ENCODE data around the gene POU2AF3. TPM values are rescaled to one million over a fixed set of nuclear protein-coding genes. Genes with fewer than 3 reads are reported as not detected.

POU2AF3 gene
- total and polyA plus RNA-seq, 2 donors from 2014 or later: 4.3 to 4.9 TPM

GRCh38 chr11:111253630-111254029, 44.7 kb upstream of the POU2AF3 start:
- Histone ChIP-seq H3K27me3 (ENCODE audit: control insufficient read depth, insufficient read depth, low read length) (no peaks in the 10 kb centered on the region), H3K36me3 (ENCODE audit: control insufficient read depth in 2 of 3, insufficient read depth in 3 of 3, low read length in 3 of 3) (no peaks in the 10 kb centered on the region), H3K27ac (ENCODE audit: low read depth in 2 of 2, low read length in 2 of 2) (no peak overlapping the region), H3K9me3 (ENCODE audit: control insufficient read depth in 2 of 3, insufficient read depth in 1 of 3, low read length in 3 of 3) (no peaks in the 10 kb centered on the region), H3K4me1 (ENCODE audit: control insufficient read depth in 2 of 3, insufficient read depth in 2 of 3, low read depth in 1 of 3, low read length in 3 of 3) (no peaks in the 10 kb centered on the region), H3K4me3 (ENCODE audit: low read length in 3 of 3) (no peak overlapping the region), H3K9ac (ENCODE audit: low read length in 3 of 3) (no peak overlapping the region)
- intact Hi-C loops (cut with DNase I): no loop called here
- DNase-seq: no peak
- no peak for TF ChIP-seq CTCF (IDR thresholded peaks at IDR 0.05; ENCODE audit: borderline replicate concordance, extremely low read depth, insufficient read depth)
- no peak for FAIRE-seq

- Histone ChIP-seq H3K27ac (ENCODE audit: low read depth in 2 of 2, low read length in 2 of 2) (no peak overlapping the region), H3K4me3 (ENCODE audit: low read length in 3 of 3) (no peak overlapping the region), H3K9me3 (ENCODE audit: control insufficient read depth in 2 of 3, insufficient read depth in 1 of 3, low read length in 3 of 3) (no peaks in the 10 kb centered on the region), H3K36me3 (ENCODE audit: control insufficient read depth in 2 of 3, insufficient read depth in 3 of 3, low read length in 3 of 3) (no peaks in the 10 kb centered on the region), H3K9ac (ENCODE audit: low read length in 3 of 3) (no peak overlapping the region), H3K4me1 (ENCODE audit: control insufficient read depth in 2 of 3, insufficient read depth in 2 of 3, low read depth in 1 of 3, low read length in 3 of 3) (no peaks in the 10 kb centered on the region), H3K27me3 (ENCODE audit: control insufficient read depth, insufficient read depth, low read length) (no peaks in the 10 kb centered on the region)
- DNase-seq (no peak), FAIRE-seq (no peak)
- intact Hi-C loops (cut with DNase I): no loop called here
- TF ChIP-seq CTCF (IDR thresholded peaks at IDR 0.05; ENCODE audit: borderline replicate concordance, extremely low read depth, insufficient read depth): no peak
Measured at GRCh38 chr11:111258046-111258445, 40.3 kb upstream of the POU2AF3 start.

DNA sequence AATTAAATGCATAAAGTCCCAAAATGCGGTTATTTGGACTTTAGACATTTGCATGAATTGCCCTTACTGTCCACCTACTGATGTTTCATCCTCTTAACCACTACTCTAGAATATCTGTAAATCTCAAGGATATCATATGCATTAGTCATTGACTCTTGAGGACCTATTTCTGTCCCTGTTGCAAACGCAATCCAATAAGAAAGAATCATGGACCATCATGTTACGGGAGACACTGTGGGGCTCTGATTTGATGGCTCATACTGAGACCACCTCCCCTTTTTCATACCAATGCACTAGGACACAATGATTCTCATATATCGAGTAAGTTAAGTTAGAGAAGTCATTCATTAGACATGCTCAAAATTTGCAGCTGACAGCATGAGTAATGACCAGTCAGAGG, 38.5 kb upstream of the POU2AF3 start:
- Histone ChIP-seq H3K9ac (ENCODE audit: low read length in 3 of 3) (no peak overlapping the region), H3K27ac (ENCODE audit: low read depth in 2 of 2, low read length in 2 of 2) (no peak overlapping the region), H3K4me1 (ENCODE audit: control insufficient read depth in 2 of 3, insufficient read depth in 2 of 3, low read depth in 1 of 3, low read length in 3 of 3) (no peaks in the 10 kb centered on the region), H3K9me3 (ENCODE audit: control insufficient read depth in 2 of 3, insufficient read depth in 1 of 3, low read length in 3 of 3) (no peaks in the 10 kb centered on the region), H3K4me3 (ENCODE audit: low read length in 3 of 3) (no peak overlapping the region), H3K27me3 (ENCODE audit: control insufficient read depth, insufficient read depth, low read length) (no peaks in the 10 kb centered on the region), H3K36me3 (ENCODE audit: control insufficient read depth in 2 of 3, insufficient read depth in 3 of 3, low read length in 3 of 3) (no peaks in the 10 kb centered on the region)
- DNase-seq: no peak
- intact Hi-C loops (cut with DNase I): no loop called here
- no peak for FAIRE-seq
- TF ChIP-seq CTCF (IDR thresholded peaks at IDR 0.05; ENCODE audit: borderline replicate concordance, extremely low read depth, insufficient read depth): no peak

GRCh38 chr11:111260811-111261210, 37.5 kb upstream of the POU2AF3 start:
- no peak overlapping the region for H3K27ac ChIP-seq (ENCODE audit: low read depth in 2 of 2, low read length in 2 of 2)
- no peaks in the 10 kb centered on the region for H3K9me3 ChIP-seq (ENCODE audit: control insufficient read depth in 2 of 3, insufficient read depth in 1 of 3, low read length in 3 of 3)
- H3K36me3 ChIP-seq (ENCODE audit: control insufficient read depth in 2 of 3, insufficient read depth in 3 of 3, low read length in 3 of 3): no peaks in the 10 kb centered on the region
- no peaks in the 10 kb centered on the region for H3K4me1 ChIP-seq (ENCODE audit: control insufficient read depth in 2 of 3, insufficient read depth in 2 of 3, low read depth in 1 of 3, low read length in 3 of 3)
- intact Hi-C loops (cut with DNase I): no loop called here
- no peak overlapping the region for H3K4me3 ChIP-seq (ENCODE audit: low read length in 3 of 3)
- no peak overlapping the region for H3K9ac ChIP-seq (ENCODE audit: low read length in 3 of 3)
- no peak for TF ChIP-seq CTCF (IDR thresholded peaks at IDR 0.05; ENCODE audit: borderline replicate concordance, extremely low read depth, insufficient read depth)
- DNase-seq (no peak), FAIRE-seq (no peak)
- H3K27me3 ChIP-seq (ENCODE audit: control insufficient read depth, insufficient read depth, low read length): no peaks in the 10 kb centered on the region
